CD4-positive, alpha-beta T cell treated with Interleukin-6 for 4 hours (primary cell): ENCODE results near the gene ITPRIPL1.
"Not testable (repeated sequence)": the region's sequence is repeated elsewhere in the genome, so short reads cannot be mapped to it uniquely, and the experiment has no call there.

Experiments used
- DNase-seq: peaks from one replicate; pipeline ENCODE4 v3.0.0-alpha.2; 2020; ENCODE audit warnings: mixed read lengths

Gene ITPRIPL1, protein sequence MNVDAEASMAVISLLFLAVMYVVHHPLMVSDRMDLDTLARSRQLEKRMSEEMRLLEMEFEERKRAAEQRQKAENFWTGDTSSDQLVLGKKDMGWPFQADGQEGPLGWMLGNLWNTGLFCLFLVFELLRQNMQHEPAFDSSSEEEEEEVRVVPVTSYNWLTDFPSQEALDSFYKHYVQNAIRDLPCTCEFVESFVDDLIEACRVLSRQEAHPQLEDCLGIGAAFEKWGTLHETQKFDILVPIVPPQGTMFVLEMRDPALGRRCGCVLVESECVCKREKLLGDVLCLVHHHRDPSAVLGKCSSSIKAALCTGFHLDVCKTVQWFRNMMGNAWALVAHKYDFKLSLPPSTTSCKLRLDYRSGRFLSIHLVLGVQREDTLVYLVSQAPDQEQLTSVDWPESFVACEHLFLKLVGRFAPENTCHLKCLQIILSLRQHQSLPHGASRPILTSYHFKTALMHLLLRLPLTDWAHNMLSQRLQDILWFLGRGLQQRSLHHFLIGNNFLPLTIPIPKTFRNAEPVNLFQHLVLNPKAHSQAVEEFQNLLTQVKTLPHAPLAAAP

DNA sequence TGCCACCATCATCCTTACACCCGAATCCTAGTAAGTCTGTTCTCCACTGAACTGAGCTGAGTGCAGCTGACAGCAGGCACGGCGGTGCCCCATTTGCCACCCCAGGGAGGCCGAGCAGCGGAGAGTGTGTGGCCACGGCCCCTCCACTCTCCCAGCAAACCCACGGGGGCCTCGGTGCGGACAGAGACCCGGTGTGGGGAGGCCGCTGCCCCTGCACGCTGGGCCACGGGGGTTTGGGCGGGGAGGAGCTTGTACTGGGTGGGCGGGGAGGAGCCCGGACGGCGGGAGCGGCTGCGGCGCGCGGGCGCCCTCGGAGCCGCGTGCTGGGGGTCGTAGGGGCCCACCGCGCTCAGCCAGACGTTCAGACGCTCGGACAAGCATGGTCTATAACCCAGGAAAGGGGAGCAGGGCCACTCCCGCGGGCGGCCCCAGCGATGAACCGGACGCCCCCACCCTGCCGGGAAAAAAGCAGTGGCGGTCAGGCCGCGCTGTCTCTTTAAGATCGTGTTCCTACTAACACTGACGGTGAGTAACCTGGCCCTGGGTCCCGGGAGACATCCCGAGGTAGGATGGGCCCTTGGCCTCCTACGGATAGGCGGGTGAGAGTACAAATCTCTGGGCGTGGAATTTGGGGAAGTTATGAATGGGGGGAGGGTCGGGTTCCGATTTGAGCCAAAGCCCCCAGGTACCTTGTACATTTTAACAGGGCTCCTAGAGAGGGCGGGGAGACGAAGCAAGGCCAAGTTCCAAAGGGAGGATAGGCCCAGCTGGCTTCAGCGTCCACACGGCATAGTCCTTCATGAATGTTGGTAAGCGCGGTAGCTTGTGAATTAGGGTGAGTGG lies at the start of gene ITPRIPL1:
TSS of gene ITPRIPL1 (plus strand) at position 277 of the 843 bp plus-strand sequence. CDS start at position 800, 523 bp downstream.
- peak; percentile 50 for DNase-seq

DNA sequence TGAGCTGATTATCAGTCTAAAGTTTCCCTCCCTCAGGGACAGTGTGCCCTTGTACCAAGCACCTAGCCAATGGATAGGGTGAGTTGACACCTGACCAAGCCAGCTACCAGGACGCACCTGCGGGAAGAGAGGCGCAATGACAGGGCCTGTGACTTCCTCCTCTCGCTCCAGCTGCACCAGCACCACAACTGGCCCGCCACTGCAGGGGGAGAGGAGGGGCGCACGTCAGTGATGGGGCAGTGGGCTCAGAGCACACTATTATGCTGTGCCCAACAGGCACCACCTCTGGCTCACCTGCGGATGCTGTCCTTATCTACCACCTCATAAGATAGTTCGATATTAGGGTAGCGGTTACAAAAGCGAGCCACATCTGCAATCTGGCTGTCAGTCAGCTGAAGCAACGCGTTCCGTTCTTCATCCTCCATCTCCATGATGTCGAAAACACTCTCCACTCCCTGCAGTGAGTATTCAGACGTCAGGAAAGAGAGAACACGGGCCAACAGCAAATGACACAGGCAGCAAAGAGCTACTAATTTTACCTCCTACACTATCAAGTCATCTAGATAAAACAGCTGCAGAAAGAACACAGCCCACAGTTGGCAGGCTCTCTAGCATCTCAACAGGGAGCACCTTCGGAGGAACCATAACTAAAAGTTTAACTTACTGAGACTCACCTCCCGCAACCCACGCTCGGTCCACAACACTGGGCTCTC lies 48.2 kb upstream of the ITPRIPL1 start:
- no peak for DNase-seq

DNA sequence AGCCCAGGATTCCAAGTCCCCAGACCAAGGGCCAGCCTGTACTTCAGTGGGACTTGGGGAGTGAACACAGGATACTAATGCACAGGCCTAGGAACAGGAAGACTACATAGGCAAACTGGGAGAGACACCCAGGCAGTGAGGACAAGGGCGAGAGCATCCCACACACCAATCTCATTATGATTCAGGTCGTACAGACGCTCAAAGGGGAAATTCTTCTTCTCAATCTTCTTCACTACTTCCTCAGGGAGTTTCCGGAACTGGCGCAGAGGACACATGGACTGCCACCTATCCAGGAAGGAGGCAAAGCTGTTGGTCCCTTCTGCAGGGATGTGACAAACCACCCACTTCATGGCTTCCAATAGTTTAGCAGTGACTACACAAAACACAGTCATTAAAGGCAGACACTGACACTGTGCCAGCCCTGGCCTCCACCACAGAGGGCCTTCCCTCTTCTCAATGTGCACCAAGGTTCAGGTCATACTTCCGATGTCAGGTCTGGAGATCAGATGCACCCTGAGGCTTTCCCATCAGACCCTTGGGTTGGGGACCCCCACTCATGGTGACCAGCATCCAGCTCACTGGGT lies 37.8 kb upstream of the ITPRIPL1 start:
- no peak for DNase-seq

DNA sequence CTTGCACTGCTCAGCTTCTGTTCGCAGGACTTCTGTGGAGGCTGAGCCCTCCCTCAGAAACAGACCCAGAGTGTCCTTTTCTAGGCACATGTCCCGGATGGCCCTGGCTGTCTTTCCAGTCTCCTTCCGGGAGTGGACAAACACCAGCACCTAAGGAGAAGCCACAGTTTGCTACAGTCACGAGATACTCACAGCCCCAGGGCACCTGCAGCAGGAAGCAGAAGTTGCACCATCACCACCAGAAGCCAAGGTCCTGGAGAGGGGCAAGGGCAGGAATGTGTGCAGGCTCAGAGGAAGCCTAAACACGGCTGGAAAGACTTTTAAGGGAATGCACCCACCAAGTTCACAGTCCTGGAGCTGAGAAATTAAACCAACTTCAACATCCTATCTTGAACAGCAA lies 33.4 kb upstream of the ITPRIPL1 start:
- no peak for DNase-seq

DNA sequence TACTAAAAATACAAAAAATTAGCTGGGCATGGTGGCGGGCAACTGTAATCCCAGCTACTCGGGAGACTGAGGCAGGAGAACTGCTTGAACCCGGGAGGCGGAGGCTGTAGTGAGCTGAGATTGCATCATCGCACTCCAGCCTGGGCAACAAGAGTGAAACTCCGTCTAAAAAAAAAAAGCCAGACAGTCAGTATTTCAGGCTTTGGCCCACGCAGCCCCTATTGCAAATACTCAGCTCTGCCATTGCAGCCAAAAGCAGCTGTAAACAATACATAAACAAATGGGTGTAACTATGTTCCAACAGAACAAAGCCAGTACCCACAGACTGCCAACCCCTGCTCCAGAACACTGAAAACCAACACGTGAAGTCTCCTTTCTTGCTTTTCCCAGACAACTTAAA lies 30.8 kb upstream of the ITPRIPL1 start:
- not testable (repeated sequence) for DNase-seq

DNA sequence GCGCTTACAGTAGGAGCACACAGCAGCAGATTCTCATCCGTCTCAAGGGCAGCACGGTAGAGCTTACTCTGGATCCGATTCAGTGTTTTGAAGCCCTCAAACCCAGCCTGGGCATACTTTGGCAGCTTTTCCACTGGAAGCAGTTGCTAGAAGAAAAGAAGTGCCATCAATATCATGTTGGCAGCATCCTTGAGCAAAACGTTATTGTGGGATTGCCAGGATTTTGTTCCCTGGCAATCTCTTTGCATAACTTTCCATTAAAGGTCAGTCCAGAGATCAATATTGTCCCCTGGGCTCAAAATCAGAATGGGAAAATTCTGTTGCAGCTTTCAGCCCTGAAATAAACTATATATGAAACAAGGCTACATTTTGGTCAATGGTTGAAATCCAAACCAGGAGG lies 28.2 kb upstream of the ITPRIPL1 start:
- no peak for DNase-seq

DNA sequence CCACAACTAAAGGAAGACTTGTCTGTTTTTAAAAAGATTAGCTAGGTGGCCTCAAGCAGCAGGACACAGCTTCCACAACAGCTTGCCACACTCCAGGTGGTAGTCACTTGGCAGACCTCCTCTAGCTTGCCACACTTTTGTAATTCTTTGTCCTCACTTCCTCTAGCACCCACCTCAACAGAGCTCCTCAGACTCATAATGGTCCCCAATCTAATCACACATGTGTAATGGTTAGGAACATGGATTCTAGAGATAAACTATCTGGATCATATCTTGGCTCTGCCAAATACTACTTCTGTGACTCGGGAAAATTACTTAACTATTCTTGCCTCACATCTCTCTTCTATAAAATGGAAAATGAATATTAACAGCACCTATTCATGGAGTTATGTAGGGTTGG lies 23.3 kb upstream of the ITPRIPL1 start:
- DNase-seq = no peak

DNA sequence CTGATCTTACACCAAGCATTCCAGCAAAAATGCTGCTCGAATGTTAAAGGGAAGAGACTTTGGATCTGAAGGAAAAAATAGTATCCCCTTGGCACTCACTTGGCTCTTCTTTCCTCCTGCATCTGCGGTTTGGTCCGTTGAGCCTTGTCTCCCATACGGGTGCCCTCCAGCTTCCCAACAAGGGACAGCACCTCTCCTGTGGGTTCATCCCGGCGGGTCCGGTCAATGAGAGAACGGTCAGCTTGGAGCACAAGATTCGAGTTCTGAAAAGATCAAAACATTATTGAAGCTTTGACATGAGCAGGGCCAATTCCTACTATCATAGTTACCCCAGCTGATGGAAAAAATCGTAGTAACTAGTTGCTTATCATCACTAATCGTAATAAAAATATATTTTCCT lies 20.5 kb upstream of the ITPRIPL1 start:
- no peak for DNase-seq

DNA sequence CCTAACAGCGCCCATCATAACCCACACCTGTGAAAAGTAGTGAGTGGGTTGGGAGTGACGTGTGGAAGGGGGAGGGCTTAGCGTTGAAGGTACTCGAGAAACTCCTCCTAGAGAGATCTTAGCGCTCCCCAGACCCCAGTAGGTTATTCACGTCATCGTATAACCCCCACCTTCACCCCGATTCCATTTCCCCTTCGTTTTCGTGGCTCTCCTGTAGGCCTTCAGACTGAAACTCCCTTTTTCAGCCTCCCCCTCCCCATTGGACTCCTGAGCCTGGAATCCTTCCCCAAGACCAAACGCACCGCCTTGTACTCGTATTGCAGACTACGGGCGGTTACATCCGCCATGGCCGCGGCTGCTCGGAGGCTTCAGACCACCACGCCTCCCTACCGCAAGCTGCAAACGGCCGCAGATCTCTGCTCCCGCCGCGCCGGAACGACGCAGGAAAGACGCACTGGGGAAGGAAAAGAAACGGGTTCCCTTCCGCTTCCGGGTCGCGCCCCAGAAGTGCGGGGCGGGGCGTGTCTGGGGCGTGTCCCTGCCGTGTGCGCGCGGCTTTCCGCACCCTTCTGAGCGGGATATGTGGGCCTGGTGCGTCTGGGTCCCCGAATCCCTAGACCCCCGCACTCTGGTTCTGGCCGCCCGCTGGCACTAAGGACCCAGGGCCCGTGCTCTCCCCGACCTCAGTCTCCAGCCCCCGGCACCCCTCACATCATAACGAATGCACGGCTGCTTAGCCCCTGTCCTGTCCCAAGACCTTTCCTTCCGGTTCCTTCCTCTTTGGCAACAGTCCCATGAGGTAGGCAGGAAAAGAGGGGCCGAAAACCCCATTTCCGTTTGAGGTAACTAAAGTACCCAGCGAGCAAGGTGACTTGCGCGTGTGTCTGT lies 19.8 kb upstream of the ITPRIPL1 start, which contains the start of gene SNRNP200:
TSS of gene SNRNP200 (minus strand) at position 456 of the 888 bp plus-strand sequence. CDS start at position 347, 109 bp downstream.
- DNase-seq = peak; percentile 92

DNA sequence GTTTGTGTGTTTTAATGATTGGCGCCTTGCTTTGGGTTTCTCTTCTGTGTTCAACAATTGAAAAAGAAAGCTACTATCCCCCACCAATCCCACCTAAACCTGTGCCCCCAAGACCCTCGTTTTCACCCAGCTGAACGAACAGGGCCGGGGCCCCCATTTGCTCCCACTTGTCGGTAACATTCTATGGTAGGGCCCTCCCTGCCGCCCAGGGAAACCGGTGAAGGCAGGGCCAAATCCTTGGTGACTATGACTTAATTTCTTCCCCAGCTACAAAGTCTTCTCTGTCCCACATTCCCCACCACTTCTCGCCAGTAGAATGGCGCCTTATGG lies 19.2 kb upstream of the ITPRIPL1 start:
- DNase-seq = no peak

DNA sequence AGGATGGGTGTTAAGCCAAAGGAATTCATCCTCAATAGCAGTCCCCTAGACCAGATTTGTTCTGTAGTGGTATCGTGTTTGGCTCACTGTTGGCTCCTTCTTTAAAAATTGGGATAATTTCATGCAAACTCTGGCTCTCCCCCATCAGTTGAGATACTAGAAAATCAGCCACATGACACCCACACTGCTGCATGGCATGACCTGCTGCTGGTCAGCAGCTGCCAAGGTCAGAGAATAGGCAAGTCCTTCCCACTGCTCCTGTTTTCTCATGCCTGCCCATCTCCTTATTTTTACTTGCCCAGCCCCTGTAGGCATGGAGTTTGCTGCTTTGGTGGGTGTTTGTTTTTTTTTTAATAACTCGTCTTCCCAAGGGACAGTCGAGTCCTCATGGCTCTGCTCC lies 18.7 kb upstream of the ITPRIPL1 start:
- DNase-seq = no peak

DNA sequence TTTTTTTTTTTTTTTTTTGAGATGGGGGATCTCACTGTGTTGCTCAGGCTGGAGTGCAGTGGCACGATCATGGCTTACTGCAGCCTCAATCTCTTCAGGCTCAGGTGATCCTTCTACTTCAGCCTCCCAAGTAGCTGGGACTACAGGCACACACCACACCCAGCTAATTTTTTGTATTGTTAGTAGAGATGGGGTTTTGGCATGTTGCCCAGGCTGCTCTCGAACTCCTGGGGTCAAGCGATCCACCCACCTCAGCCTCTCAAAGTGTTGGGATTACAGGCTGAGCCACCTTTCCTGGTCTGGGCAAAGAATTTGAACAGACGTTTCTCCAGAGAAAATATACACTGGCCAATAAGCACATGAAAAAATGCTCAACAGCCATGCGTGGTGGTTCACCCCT lies 16.9 kb upstream of the ITPRIPL1 start:
- no peak for DNase-seq

DNA sequence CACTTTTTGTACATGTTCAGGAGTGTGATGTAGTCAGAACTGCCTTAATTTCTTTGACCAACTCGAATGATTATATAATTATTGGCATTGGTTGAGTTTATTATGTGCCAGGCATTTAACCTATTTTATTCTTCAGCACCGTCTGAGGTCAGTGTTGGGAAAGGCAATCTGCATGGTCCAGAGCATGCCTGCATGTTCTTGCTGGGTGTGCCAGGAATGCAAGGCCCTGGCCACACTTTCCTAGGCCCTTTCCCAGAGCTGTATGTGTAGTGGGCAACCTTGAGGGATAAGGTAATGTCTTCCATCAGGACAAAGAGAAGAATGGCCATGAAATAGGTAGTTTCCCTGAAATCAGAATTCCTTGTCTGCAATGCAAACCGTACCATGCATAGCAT lies 10.1 kb upstream of the ITPRIPL1 start:
- DNase-seq = no peak

DNA sequence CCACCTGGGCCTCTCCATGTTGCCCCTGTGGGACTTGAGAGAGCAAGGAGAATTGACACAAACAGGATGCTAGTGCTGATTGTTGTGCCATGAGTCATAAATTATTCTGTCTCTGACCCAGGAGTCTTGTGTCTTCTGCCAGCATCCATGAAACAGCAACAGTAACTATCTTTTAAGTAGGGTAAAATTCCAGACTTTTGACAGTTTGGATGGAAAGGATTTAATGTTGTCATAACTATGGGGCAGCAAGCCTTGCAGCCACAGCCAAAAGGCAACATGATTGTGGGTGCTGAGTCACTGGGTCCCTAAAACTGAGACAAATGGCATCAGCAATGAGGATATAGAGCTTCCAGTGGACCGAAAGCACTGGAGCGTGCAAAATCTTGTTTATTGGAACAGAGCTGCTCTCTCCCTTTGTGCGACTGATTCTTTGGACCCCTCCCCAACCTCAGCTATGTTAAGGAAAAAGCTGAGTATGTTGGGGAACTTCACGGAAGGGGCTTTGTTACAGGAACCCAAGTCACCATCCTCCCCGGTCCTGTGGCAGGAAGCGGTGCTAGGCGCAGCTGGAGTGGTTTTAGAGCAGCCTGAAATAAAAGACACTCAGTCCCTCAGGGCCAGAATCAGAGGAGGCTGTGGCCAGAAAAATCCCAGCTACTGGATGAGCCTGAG lies 9.6 kb upstream of the ITPRIPL1 start:
- peak; percentile 48 for DNase-seq

DNA sequence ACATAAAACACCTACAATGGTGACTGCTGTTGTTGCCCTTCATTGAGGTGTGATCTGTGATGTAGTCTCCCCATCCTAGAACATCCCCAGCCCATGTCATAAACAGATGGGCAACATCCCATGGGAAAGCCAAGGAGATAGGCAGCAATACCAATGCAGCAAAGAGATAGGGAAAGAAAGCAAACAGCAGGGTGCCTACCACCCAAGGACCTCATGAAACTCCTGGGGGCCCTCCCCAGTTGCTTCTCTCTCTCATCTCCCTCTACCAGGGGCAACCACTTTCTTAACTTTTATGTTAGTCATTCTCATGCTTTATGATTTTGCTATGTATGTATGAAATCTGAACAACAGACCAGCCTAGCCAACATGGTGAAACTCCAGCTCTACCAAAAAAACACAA lies 8.1 kb upstream of the ITPRIPL1 start:
- DNase-seq = no peak

DNA sequence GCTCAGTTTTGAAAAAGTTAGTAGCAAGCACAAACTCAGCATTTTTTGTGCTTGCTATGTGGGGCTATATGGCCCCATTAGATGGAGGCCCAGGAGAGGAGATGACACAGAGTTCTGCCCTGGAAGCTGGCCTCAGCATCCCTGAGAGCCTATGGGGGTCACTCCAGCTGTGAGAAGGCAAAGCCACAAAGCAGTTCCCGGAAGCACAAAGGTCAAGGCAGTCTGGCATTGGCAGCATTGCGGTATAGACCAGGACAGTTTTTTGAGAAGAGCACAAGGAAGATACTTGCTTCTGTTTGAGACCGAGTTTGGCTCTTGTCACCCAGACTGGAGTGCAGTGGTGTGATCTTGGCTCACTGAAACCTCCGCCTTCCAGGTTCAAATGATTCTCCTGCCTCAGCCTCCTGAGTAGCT lies 7.5 kb upstream of the ITPRIPL1 start:
- no peak for DNase-seq

DNA sequence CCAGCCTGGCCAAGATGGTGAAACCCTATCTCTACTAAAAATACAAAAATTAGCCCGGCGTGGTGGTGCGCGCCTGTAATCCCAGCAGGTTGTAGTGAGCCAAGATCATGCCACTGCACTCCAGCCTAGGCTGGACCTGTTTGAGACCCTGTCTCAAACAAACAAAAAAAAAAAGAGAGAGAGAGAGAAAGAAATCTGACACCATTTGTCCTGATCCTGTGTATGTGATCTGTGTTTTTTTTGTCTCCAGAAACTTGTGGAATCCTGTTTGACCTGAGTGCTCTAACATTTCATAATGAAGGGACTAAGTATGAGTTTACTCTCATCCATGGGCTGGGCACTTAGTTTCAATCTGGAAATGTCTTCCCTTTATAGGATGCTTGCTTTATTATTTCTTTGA lies 6.4 kb upstream of the ITPRIPL1 start:
- DNase-seq = no peak

DNA sequence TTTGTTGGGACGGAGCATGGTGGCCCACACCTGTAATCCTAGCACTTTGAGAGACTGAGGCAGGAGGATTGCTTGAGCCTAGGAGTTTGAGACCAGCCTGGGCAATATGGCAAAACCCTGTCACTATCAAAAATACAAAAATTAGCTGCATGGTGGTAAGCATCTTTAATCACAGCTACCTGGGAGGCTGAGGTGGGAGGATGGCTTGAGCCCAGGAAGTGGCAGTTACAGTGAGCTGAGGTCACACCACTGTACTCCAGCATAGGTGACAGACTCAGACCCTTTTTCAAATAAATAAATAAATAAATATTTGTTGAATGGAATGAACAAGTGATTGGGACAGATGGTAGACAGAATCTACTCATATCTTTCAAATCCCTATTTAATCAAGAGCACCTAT lies 5.7 kb upstream of the ITPRIPL1 start:
- no peak for DNase-seq

DNA sequence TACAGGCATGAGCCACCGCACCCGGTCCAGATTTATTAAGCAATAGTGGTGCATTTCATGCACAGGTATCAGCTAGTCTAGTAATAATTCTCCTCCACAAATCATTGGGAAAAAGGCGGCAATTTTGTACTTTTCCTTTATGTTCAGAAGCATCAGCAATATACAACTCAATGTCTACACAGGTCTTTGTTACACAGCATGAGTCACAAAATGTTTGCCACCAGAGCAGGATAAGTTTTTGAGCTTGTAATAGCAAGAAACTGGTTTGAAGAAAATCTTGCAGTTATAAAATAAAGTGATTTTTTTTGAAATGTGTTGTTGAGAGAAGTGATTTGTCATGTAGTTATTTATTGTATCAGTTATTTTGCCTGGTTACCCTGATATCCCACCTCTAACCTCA lies 4.8 kb upstream of the ITPRIPL1 start:
- no peak for DNase-seq

DNA sequence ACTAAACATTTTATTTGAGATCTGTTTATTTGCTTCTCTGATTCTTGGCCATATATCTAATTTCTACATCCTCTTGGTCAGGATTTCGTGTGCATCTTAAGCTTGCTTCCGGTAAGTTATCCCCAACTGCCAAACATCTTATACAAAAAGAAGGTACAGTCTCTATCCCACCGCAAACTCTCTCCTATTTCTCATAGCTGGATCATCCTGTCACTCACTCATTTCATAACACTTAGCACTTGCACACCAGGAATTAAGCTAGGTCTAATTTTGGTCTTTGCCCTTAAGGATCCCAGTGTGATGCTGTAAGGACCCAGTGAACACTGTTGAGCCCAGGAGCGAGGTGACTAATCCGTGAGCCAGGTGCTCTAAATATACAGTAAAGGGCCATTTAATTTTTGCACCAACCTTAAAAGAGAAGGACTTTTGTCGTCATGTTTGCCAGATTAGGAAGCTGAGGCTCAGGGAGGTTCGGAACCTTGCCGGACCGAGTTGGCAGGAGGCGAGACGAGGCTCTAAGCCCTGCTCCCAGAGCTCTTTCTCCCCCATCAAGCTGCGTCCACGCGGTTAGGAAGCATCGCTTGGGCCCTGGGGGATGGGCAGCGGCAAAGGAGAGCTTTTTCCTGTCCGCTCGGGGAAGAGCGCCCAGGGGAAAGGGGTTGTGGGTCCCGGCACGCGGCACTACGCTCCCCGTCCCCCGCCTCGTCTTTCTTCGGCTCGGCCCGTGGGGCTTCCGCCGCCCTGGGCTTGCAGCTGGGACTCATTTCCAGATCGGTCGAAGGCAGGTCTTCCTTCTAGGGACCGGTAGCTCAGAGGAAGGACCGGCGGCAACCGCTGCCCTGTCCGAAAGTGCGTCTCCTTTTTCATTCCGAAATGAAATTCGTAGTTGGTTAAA lies 4.1 kb upstream of the ITPRIPL1 start:
- peak; percentile 37 for DNase-seq
